ENCODE results near the gene CEP170B. TPM values are rescaled to one million over a fixed set of nuclear protein-coding genes. Genes with fewer than 3 reads are reported as not detected.

CEP170B gene
- total and polyA plus RNA-seq, 2 donors (not counting 1 experiment from before 2014, with no cell fraction given), result 4.0 to 13.9 TPM

GRCh38 chr14:104879201-104879982, 14.3 kb downstream of the CEP170B start:
- Histone ChIP-seq H3K9me3 (ENCODE audit: control insufficient read depth, insufficient read depth, low read depth, low read length) (no peaks in the 10 kb centered on the region), H4K20me1 (ENCODE audit: control insufficient read depth, extremely low read depth, insufficient read depth, low read length) (no peaks in the 10 kb centered on the region), H3K4me2 (ENCODE audit: extremely low read depth, insufficient read depth, low read length) (no peak overlapping the region), H3K27me3 (ENCODE audit: control insufficient read depth, insufficient read depth, low read length) (no peaks in the 10 kb centered on the region), H3K27ac (ENCODE audit: insufficient read depth, low read length) (no peak overlapping the region), H3K4me1 (ENCODE audit: control insufficient read depth, extremely low read depth, insufficient read depth, low read length) (no peaks in the 10 kb centered on the region), H3K79me2 (ENCODE audit: control insufficient read depth, insufficient read depth, low read length) (peaks cover 2% of the 10 kb centered on the region), H3K9ac (ENCODE audit: insufficient read depth, low read length) (no peak overlapping the region), H2AFZ (ENCODE audit: low read length) (no peak overlapping the region), H3K4me3 (replicated peaks in 1 of 4; ENCODE audit: control extremely low read depth in 1 of 4, insufficient read depth in 1 of 4, low read depth in 3 of 4, low read length in 4 of 4) (no peak overlapping the region), H3K36me3 (ENCODE audit: control insufficient read depth, insufficient read depth, low read length) (peaks cover 13% of the 10 kb centered on the region)
- TF ChIP-seq CTCF (conservative IDR thresholded peaks at IDR 0.05 in 1 of 2, IDR thresholded peaks at IDR 0.05 in 1 of 2; ENCODE audit: low read depth in 1 of 2, low read length in 2 of 2) (no peak), EZH2 (IDR thresholded peaks at IDR 0.05; ENCODE audit: low read length, missing control alignments) (no peak)
- DNase-seq (ENCODE audit: low read depth in 2 of 2), result no peak

GRCh38 chr14:104879983-104880565, 15.0 kb downstream of the CEP170B start:
- H3K4me1 ChIP-seq (ENCODE audit: control insufficient read depth, extremely low read depth, insufficient read depth, low read length), result no peaks in the 10 kb centered on the region
- peaks cover 13% of the 10 kb centered on the region for H3K36me3 ChIP-seq (ENCODE audit: control insufficient read depth, insufficient read depth, low read length)
- DNase-seq (ENCODE audit: low read depth in 2 of 2), result no peak
- H3K4me3 ChIP-seq (replicated peaks in 1 of 4; ENCODE audit: control extremely low read depth in 1 of 4, insufficient read depth in 1 of 4, low read depth in 3 of 4, low read length in 4 of 4), result no peak overlapping the region
- H3K27ac ChIP-seq (ENCODE audit: insufficient read depth, low read length), result no peak overlapping the region
- TF ChIP-seq EZH2 (IDR thresholded peaks at IDR 0.05; ENCODE audit: low read length, missing control alignments) (no peak), CTCF (conservative IDR thresholded peaks at IDR 0.05 in 1 of 2, IDR thresholded peaks at IDR 0.05 in 1 of 2; ENCODE audit: low read depth in 1 of 2, low read length in 2 of 2) (no peak)
- H4K20me1 ChIP-seq (ENCODE audit: control insufficient read depth, extremely low read depth, insufficient read depth, low read length), result no peaks in the 10 kb centered on the region
- no peak overlapping the region for H3K9ac ChIP-seq (ENCODE audit: insufficient read depth, low read length)
- H2AFZ ChIP-seq (ENCODE audit: low read length), result no peak overlapping the region
- H3K79me2 ChIP-seq (ENCODE audit: control insufficient read depth, insufficient read depth, low read length), result peaks cover 2% of the 10 kb centered on the region
- no peak overlapping the region for H3K4me2 ChIP-seq (ENCODE audit: extremely low read depth, insufficient read depth, low read length)
- no peaks in the 10 kb centered on the region for H3K9me3 ChIP-seq (ENCODE audit: control insufficient read depth, insufficient read depth, low read depth, low read length)
- no peaks in the 10 kb centered on the region for H3K27me3 ChIP-seq (ENCODE audit: control insufficient read depth, insufficient read depth, low read length)

- Histone ChIP-seq H3K4me2 (ENCODE audit: extremely low read depth, insufficient read depth, low read length) (no peak overlapping the region), H4K20me1 (ENCODE audit: control insufficient read depth, extremely low read depth, insufficient read depth, low read length) (no peaks in the 10 kb centered on the region), H3K27me3 (ENCODE audit: control insufficient read depth, insufficient read depth, low read length) (no peaks in the 10 kb centered on the region), H3K36me3 (ENCODE audit: control insufficient read depth, insufficient read depth, low read length) (peaks cover 16% of the 10 kb centered on the region), H3K4me1 (ENCODE audit: control insufficient read depth, extremely low read depth, insufficient read depth, low read length) (no peaks in the 10 kb centered on the region), H3K9me3 (ENCODE audit: control insufficient read depth, insufficient read depth, low read depth, low read length) (no peaks in the 10 kb centered on the region), H3K4me3 (replicated peaks in 1 of 4; ENCODE audit: control extremely low read depth in 1 of 4, insufficient read depth in 1 of 4, low read depth in 3 of 4, low read length in 4 of 4) (no peak overlapping the region), H3K79me2 (ENCODE audit: control insufficient read depth, insufficient read depth, low read length) (no peaks in the 10 kb centered on the region), H2AFZ (ENCODE audit: low read length) (no peak overlapping the region), H3K9ac (ENCODE audit: insufficient read depth, low read length) (no peak overlapping the region), H3K27ac (ENCODE audit: insufficient read depth, low read length) (no peak overlapping the region)
- TF ChIP-seq CTCF (conservative IDR thresholded peaks at IDR 0.05 in 1 of 2, IDR thresholded peaks at IDR 0.05 in 1 of 2; ENCODE audit: low read depth in 1 of 2, low read length in 2 of 2) (no peak), EZH2 (IDR thresholded peaks at IDR 0.05; ENCODE audit: low read length, missing control alignments) (no peak)
- no peak for DNase-seq (ENCODE audit: low read depth in 2 of 2)
Observed at GRCh38 chr14:104880584-104881210, 15.6 kb downstream of the CEP170B start.

All from fibroblast of lung (primary cell).